DND-41 (cell line): ENCODE results near the gene P2RY13.

Experiments used
- ATAC-seq: fragments of 200-7000 bp; cut with Tn5 transposase; 3 replicates; pipeline ENCODE4 v1.9.1; 2021; ENCODE audit warnings: low read depth; ENCODE audit not compliant: insufficient read depth
- DNase-seq: peaks from one replicate; pipeline ENCODE4 v3.0.0-alpha.2; 2020
- H2AFZ ChIP-seq: 2 replicates; pipeline ENCODE4 v1.6.0; 2012; ENCODE audit warnings: low read depth, low read length
- H3K27ac ChIP-seq: 2 replicates; pipeline ENCODE4 v1.5.1; 2012; ENCODE audit warnings: low read length, inconsistent platforms
- H3K27me3 ChIP-seq: fragments of 200-600 bp; sonication (generic); 2 replicates; pipeline ENCODE4 v1.6.0; 2012; ENCODE audit warnings: low read length, mild to moderate bottlenecking, inconsistent platforms; ENCODE audit not compliant: insufficient read depth, poor library complexity
- H3K36me3 ChIP-seq: 2 replicates; pipeline ENCODE4 v1.5.1; 2012; ENCODE audit warnings: low read length, inconsistent platforms; ENCODE audit not compliant: insufficient read depth
- H3K4me1 ChIP-seq: 2 replicates; pipeline ENCODE4 v1.5.1; 2012; ENCODE audit warnings: mild to moderate bottlenecking, low read length; ENCODE audit not compliant: insufficient read depth
- H3K4me2 ChIP-seq: 2 replicates; pipeline ENCODE4 v1.6.0; 2012; ENCODE audit warnings: mild to moderate bottlenecking, moderate library complexity, low read length, inconsistent platforms; ENCODE audit not compliant: insufficient read depth
- H3K4me3 ChIP-seq, 2 experiments: fragments of 200-600 bp in 1 of 2; shearing (Covaris generic) in 1 of 2; 2 replicates each; pipeline ENCODE4 v1.5.1; 2012 to 2016; ENCODE audit warnings: inconsistent platforms in 2 of 2, low read length in 2 of 2, mild to moderate bottlenecking in 2 of 2, low read depth in 1 of 2, moderate library complexity in 1 of 2
- H3K79me2 ChIP-seq: 2 replicates; pipeline ENCODE4 v1.6.0; 2012; ENCODE audit warnings: low read length, inconsistent platforms; ENCODE audit not compliant: insufficient read depth
- H3K9ac ChIP-seq: 2 replicates; pipeline ENCODE4 v1.6.0; 2012; ENCODE audit warnings: low read depth, mild to moderate bottlenecking, inconsistent platforms, low read length, moderate library complexity
- H3K9me3 ChIP-seq: 2 replicates; pipeline ENCODE4 v1.5.1; 2012; ENCODE audit warnings: low read length, moderate library complexity, mild to moderate bottlenecking, inconsistent platforms; ENCODE audit not compliant: insufficient read depth, severe bottlenecking
- H4K20me1 ChIP-seq: 2 replicates; pipeline ENCODE4 v1.6.0; 2012; ENCODE audit warnings: low read length; ENCODE audit not compliant: insufficient read depth
- EZH2 ChIP-seq: IDR thresholded peaks from 3 replicates; pipeline ENCODE4 v1.6.1; 2012; ENCODE audit warnings: borderline replicate concordance, low read depth, mild to moderate bottlenecking, moderate library complexity, low read length, inconsistent platforms; ENCODE audit not compliant: severe bottlenecking
- TF ChIP-seq, protein P1 (sequence below): IDR thresholded peaks from 2 replicates; pipeline ENCODE4 v1.5.1; 2012; ENCODE audit warnings: borderline replicate concordance, low read length, moderate library complexity, mild to moderate bottlenecking; ENCODE audit not compliant: poor library complexity, severe bottlenecking; ENCODE audit errors: extremely low read depth

The P2RY13 gene

GRCh38 chr3:151305775-151306151 lies 23.6 kb downstream of the P2RY13 start:
- no peaks in the 10 kb centered on the region for H4K20me1 ChIP-seq
- H3K4me1 ChIP-seq = no peaks in the 10 kb centered on the region
- H3K4me3 ChIP-seq = no peak overlapping the region
- H3K36me3 ChIP-seq = no peaks in the 10 kb centered on the region
- no peak overlapping the region for H3K9ac ChIP-seq
- H3K27ac ChIP-seq = no peak overlapping the region
- no peaks in the 10 kb centered on the region for H3K27me3 ChIP-seq
- H3K79me2 ChIP-seq = no peaks in the 10 kb centered on the region
- H3K9me3 ChIP-seq = no peaks in the 10 kb centered on the region
- ATAC-seq = no peak
- H3K4me2 ChIP-seq = no peak overlapping the region
- no peak overlapping the region for H2AFZ ChIP-seq
- TF ChIP-seq EZH2 = no peak
- TF ChIP-seq, protein P1, sequence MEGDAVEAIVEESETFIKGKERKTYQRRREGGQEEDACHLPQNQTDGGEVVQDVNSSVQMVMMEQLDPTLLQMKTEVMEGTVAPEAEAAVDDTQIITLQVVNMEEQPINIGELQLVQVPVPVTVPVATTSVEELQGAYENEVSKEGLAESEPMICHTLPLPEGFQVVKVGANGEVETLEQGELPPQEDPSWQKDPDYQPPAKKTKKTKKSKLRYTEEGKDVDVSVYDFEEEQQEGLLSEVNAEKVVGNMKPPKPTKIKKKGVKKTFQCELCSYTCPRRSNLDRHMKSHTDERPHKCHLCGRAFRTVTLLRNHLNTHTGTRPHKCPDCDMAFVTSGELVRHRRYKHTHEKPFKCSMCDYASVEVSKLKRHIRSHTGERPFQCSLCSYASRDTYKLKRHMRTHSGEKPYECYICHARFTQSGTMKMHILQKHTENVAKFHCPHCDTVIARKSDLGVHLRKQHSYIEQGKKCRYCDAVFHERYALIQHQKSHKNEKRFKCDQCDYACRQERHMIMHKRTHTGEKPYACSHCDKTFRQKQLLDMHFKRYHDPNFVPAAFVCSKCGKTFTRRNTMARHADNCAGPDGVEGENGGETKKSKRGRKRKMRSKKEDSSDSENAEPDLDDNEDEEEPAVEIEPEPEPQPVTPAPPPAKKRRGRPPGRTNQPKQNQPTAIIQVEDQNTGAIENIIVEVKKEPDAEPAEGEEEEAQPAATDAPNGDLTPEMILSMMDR = no peak
- no peak for DNase-seq

- Histone ChIP-seq H3K4me1 (no peaks in the 10 kb centered on the region), H3K27ac (no peak overlapping the region), H3K9ac (no peak overlapping the region), H3K4me2 (no peak overlapping the region), H3K36me3 (no peaks in the 10 kb centered on the region), H3K4me3 (no peak overlapping the region), H3K9me3 (no peaks in the 10 kb centered on the region), H3K27me3 (no peaks in the 10 kb centered on the region), H2AFZ (no peak overlapping the region), H4K20me1 (no peaks in the 10 kb centered on the region), H3K79me2 (no peaks in the 10 kb centered on the region)
- no peak for DNase-seq
- TF ChIP-seq, protein P1 = no peak
- TF ChIP-seq EZH2 = no peak
- ATAC-seq = peak; percentile 29; the same call in 1 of the 3 replicates
Measured at GRCh38 chr3:151305060-151305774, 24.1 kb downstream of the P2RY13 start.

GRCh38 chr3:151303751-151304150 lies 25.6 kb downstream of the P2RY13 start:
- no peaks in the 10 kb centered on the region for H3K36me3 ChIP-seq
- no peak for ATAC-seq

More at GRCh38 chr3:151303751-151304150, 25.6 kb downstream of the P2RY13 start:
- Histone ChIP-seq H2AFZ (no peak overlapping the region), H3K4me2 (no peak overlapping the region), H4K20me1 (no peaks in the 10 kb centered on the region), H3K9ac (no peak overlapping the region), H3K4me1 (no peaks in the 10 kb centered on the region), H3K79me2 (no peaks in the 10 kb centered on the region), H3K27me3 (no peaks in the 10 kb centered on the region), H3K27ac (no peak overlapping the region), H3K4me3 (no peak overlapping the region), H3K9me3 (no peaks in the 10 kb centered on the region)
- no peak for DNase-seq
- TF ChIP-seq, protein P1 = no peak
- TF ChIP-seq EZH2 = no peak
